Neural cell (in vitro differentiated cells): Measurements from ENCODE around the gene ZNF638. TPM values are rescaled to one million over a fixed set of nuclear protein-coding genes. Genes with fewer than 3 reads are reported as not detected.

ENCODE experiments used
- H2AFZ ChIP-seq: fragments of 200-600, 300-800 bp; sonication (generic), shearing (Covaris generic); 2 replicates; pipeline ENCODE4 v1.6.0; 2014; ENCODE audit warnings: low read depth, mild to moderate bottlenecking, antibody characterized with exemption, low read length, moderate library complexity
- H3F3A ChIP-seq: fragments of 200-600 bp; shearing (Covaris generic); 2 replicates; pipeline ENCODE4 v1.6.1; 2016; ENCODE audit warnings: mild to moderate bottlenecking, moderate library complexity, mixed read lengths, antibody characterized with exemption, low read length; ENCODE audit not compliant: insufficient read depth, poor library complexity, severe bottlenecking
- H3K27ac ChIP-seq: fragments of 200-600, 300-800 bp; sonication (generic), shearing (Covaris generic); 2 replicates; pipeline ENCODE4 v1.5.1; 2014; ENCODE audit warnings: mild to moderate bottlenecking, low read length, moderate library complexity
- H3K27me3 ChIP-seq: fragments of 300-800, 200-600 bp; sonication (generic), shearing (Covaris generic); 2 replicates; pipeline ENCODE4 v1.6.0; 2014; ENCODE audit warnings: mild to moderate bottlenecking, low read depth, low read length, moderate library complexity; ENCODE audit not compliant: insufficient read depth
- H3K36me3 ChIP-seq: fragments of 300-800, 200-600 bp; sonication (generic), shearing (Covaris generic); 2 replicates; pipeline ENCODE4 v1.5.1; 2014; ENCODE audit warnings: mild to moderate bottlenecking, antibody characterized with exemption, low read length, moderate library complexity; ENCODE audit not compliant: insufficient read depth
- H3K4me2 ChIP-seq: fragments of 300-800, 200-600 bp; sonication (generic), shearing (Covaris generic); 2 replicates; pipeline ENCODE4 v1.6.0; 2014; ENCODE audit warnings: mild to moderate bottlenecking, low read length
- H3K4me3 ChIP-seq: fragments of 300-800, 200-600 bp; sonication (generic), shearing (Covaris generic); 2 replicates; pipeline ENCODE4 v1.5.1; 2014; ENCODE audit warnings: mild to moderate bottlenecking, low read length, moderate library complexity
- H3K79me2 ChIP-seq: fragments of 200-600 bp; shearing (Covaris generic); replicated peaks from 2 replicates; pipeline ENCODE4 v1.6.0; 2014; ENCODE audit warnings: mild to moderate bottlenecking, low read length, moderate library complexity; ENCODE audit not compliant: insufficient read depth
- H3K9ac ChIP-seq: fragments of 300-800, 200-600 bp; sonication (generic), shearing (Covaris generic); 2 replicates; pipeline ENCODE4 v1.6.1; 2016; ENCODE audit warnings: mild to moderate bottlenecking, low read length, mixed read lengths
- H3K9me2 ChIP-seq: fragments of 200-600 bp; shearing (Covaris generic); 2 replicates; pipeline ENCODE4 v1.6.1; 2016; ENCODE audit warnings: mild to moderate bottlenecking, low read length, mixed read lengths; ENCODE audit not compliant: insufficient read depth
- H3K9me3 ChIP-seq: fragments of 200-600, 300-800 bp; sonication (generic), shearing (Covaris generic); 2 replicates; pipeline ENCODE4 v1.6.1; 2016; ENCODE audit warnings: mild to moderate bottlenecking, mixed run types, low read length, moderate library complexity, mixed read lengths
- H4K20me1 ChIP-seq: fragments of 200-600 bp; shearing (Covaris generic); 2 replicates; pipeline ENCODE4 v1.6.1; 2016; ENCODE audit warnings: mild to moderate bottlenecking, mixed run types; ENCODE audit not compliant: insufficient read depth
- EP300 ChIP-seq: fragments of 450-650 bp; conservative IDR thresholded peaks from 2 replicates; pipeline ENCODE4 v1.6.1; 2014; ENCODE audit warnings: antibody characterized with exemption, mild to moderate bottlenecking, moderate library complexity; ENCODE audit not compliant: poor library complexity, severe bottlenecking
- EZH2 ChIP-seq: fragments of 200-600, 300-800 bp; shearing (Covaris generic), sonication (generic); IDR thresholded peaks from 2 replicates; pipeline ENCODE4 v1.6.1; 2014; ENCODE audit warnings: antibody characterized with exemption, low read length, borderline replicate concordance, mild to moderate bottlenecking; ENCODE audit not compliant: insufficient read depth, poor library complexity, severe bottlenecking
- MXI1 ChIP-seq: fragments of 450-650 bp; conservative IDR thresholded peaks from 2 replicates; pipeline ENCODE4 v1.6.1; 2014; ENCODE audit warnings: antibody characterized with exemption, mild to moderate bottlenecking; ENCODE audit not compliant: poor library complexity, severe bottlenecking
- POLR2AphosphoS5 ChIP-seq: IDR thresholded peaks from 2 replicates; pipeline ENCODE4 v1.6.1; 2012
- RAD21 ChIP-seq: fragments of 450-650 bp; conservative IDR thresholded peaks from 2 replicates; pipeline ENCODE4 v1.6.1; 2014; ENCODE audit warnings: antibody characterized with exemption, mild to moderate bottlenecking, moderate library complexity
- SMC3 ChIP-seq: fragments of 450-650 bp; conservative IDR thresholded peaks from 2 replicates; pipeline ENCODE4 v1.6.1; 2014; ENCODE audit warnings: antibody characterized with exemption, mild to moderate bottlenecking, moderate library complexity; ENCODE audit not compliant: poor library complexity
- TAF1 ChIP-seq: IDR thresholded peaks from 2 replicates; pipeline ENCODE4 v1.6.1; 2012; ENCODE audit warnings: low read depth
- polyA plus RNA-seq: library from polyadenylated mRNA; depleted of rRNA; stranded (reverse); fragments of >200 nt; gene quantifications from 2 replicates; pipeline ENCODE4 v1.2.3, GENCODE V29; 2014
- TF ChIP-seq, protein P1 (sequence below): IDR thresholded peaks from 2 replicates; pipeline ENCODE4 v1.6.1; 2012; ENCODE audit warnings: borderline replicate concordance
- TF ChIP-seq, protein P2 (sequence below): fragments of 450-650 bp; IDR thresholded peaks from 2 replicates; pipeline ENCODE4 v1.5.1; 2014; ENCODE audit warnings: antibody characterized with exemption, mild to moderate bottlenecking, moderate library complexity; ENCODE audit not compliant: poor library complexity, severe bottlenecking

Gene ZNF638
- polyA plus RNA-seq, 1 donor from 2014 or later: 308 TPM

DNA sequence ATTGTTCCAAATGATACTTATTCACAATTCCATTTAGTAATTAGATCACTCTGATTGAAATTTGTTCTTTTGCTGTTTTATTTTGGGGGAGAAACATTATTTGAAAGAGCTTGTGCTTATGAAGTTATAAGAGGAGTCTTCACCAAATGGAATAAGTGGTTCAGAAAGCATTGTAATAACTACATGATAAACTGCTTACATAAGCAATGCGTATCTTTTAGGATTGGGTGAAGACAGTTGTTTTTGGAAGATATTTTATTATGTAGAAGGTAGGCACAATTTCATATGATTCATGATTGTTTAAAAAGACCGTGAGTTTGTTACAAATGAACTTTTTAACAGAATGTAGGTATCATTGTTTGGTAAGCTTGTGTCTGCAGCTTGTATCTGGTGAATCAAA, 14.5 kb downstream of the ZNF638 start:
- H3K4me2 ChIP-seq: no peak overlapping the region
- TF ChIP-seq, protein P1, sequence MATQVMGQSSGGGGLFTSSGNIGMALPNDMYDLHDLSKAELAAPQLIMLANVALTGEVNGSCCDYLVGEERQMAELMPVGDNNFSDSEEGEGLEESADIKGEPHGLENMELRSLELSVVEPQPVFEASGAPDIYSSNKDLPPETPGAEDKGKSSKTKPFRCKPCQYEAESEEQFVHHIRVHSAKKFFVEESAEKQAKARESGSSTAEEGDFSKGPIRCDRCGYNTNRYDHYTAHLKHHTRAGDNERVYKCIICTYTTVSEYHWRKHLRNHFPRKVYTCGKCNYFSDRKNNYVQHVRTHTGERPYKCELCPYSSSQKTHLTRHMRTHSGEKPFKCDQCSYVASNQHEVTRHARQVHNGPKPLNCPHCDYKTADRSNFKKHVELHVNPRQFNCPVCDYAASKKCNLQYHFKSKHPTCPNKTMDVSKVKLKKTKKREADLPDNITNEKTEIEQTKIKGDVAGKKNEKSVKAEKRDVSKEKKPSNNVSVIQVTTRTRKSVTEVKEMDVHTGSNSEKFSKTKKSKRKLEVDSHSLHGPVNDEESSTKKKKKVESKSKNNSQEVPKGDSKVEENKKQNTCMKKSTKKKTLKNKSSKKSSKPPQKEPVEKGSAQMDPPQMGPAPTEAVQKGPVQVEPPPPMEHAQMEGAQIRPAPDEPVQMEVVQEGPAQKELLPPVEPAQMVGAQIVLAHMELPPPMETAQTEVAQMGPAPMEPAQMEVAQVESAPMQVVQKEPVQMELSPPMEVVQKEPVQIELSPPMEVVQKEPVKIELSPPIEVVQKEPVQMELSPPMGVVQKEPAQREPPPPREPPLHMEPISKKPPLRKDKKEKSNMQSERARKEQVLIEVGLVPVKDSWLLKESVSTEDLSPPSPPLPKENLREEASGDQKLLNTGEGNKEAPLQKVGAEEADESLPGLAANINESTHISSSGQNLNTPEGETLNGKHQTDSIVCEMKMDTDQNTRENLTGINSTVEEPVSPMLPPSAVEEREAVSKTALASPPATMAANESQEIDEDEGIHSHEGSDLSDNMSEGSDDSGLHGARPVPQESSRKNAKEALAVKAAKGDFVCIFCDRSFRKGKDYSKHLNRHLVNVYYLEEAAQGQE: no peak
- no peak for TF ChIP-seq RAD21
- TF ChIP-seq, protein P2, sequence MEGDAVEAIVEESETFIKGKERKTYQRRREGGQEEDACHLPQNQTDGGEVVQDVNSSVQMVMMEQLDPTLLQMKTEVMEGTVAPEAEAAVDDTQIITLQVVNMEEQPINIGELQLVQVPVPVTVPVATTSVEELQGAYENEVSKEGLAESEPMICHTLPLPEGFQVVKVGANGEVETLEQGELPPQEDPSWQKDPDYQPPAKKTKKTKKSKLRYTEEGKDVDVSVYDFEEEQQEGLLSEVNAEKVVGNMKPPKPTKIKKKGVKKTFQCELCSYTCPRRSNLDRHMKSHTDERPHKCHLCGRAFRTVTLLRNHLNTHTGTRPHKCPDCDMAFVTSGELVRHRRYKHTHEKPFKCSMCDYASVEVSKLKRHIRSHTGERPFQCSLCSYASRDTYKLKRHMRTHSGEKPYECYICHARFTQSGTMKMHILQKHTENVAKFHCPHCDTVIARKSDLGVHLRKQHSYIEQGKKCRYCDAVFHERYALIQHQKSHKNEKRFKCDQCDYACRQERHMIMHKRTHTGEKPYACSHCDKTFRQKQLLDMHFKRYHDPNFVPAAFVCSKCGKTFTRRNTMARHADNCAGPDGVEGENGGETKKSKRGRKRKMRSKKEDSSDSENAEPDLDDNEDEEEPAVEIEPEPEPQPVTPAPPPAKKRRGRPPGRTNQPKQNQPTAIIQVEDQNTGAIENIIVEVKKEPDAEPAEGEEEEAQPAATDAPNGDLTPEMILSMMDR: no peak
- TF ChIP-seq MXI1: no peak
- no peak for TF ChIP-seq EP300
- TF ChIP-seq EZH2: no peak
- no peak for TF ChIP-seq TAF1
- no peak for TF ChIP-seq SMC3
- TF ChIP-seq POLR2AphosphoS5: no peak
- H3K4me3 ChIP-seq: no peak overlapping the region
- H3K27ac ChIP-seq: no peak overlapping the region
- H3K9ac ChIP-seq: no peak overlapping the region
- H4K20me1 ChIP-seq: no peaks in the 10 kb centered on the region
- no peaks in the 10 kb centered on the region for H3K9me3 ChIP-seq
- no peaks in the 10 kb centered on the region for H3K27me3 ChIP-seq
- H3K79me2 ChIP-seq: peaks cover 93% of the 10 kb centered on the region
- H3F3A ChIP-seq: no peaks in the 10 kb centered on the region
- H3K36me3 ChIP-seq: peaks cover 18% of the 10 kb centered on the region
- H2AFZ ChIP-seq: no peak overlapping the region
- no peaks in the 10 kb centered on the region for H3K9me2 ChIP-seq

DNA sequence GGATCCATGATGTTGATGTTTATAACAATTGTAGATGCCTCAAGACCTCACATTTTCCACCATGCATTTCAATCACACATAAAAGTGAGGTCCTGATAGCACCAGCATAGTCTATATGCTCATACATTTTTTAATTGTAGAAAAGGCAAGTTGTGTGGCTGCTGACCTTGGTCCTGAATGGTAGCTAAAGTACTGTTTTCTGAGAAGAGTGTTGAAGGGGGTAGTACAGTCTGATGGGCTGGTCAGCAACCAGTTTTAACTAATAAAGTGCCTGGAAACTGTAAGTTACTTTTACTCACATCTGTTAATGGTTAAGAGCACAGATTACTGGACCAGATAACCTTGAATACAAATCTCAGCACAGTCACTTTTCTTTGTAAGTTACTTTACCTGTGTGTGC, 15.9 kb downstream of the ZNF638 start:
- peaks cover 88% of the 10 kb centered on the region for H3K79me2 ChIP-seq
- no peak overlapping the region for H3K9ac ChIP-seq
- no peaks in the 10 kb centered on the region for H3K9me2 ChIP-seq
- H3K4me3 ChIP-seq: no peak overlapping the region
- no peaks in the 10 kb centered on the region for H4K20me1 ChIP-seq
- H3K4me2 ChIP-seq: no peak overlapping the region
- H3K27ac ChIP-seq: no peak overlapping the region
- no peaks in the 10 kb centered on the region for H3K9me3 ChIP-seq
- no peaks in the 10 kb centered on the region for H3K27me3 ChIP-seq
- no peak overlapping the region for H2AFZ ChIP-seq
- TF ChIP-seq POLR2AphosphoS5 (no peak), TAF1 (no peak), EZH2 (no peak), MXI1 (no peak), SMC3 (no peak), RAD21 (no peak), EP300 (no peak)
- TF ChIP-seq, protein P2: no peak
- TF ChIP-seq, protein P1: no peak
- peaks cover 18% of the 10 kb centered on the region for H3K36me3 ChIP-seq
- no peaks in the 10 kb centered on the region for H3F3A ChIP-seq
